ENCODE results near the gene STXBP5. TPM values are rescaled to one million over a fixed set of nuclear protein-coding genes. Genes with fewer than 3 reads are reported as not detected.

The STXBP5 gene
- polyA plus RNA-seq, 2 of the 4 experiments (the other 2 are of a cell fraction), result 10.8 to 17.8 TPM

GRCh38 chr6:147321260-147321659, 117.0 kb downstream of the STXBP5 start:
- WGBS (ENCODE audit: missing lambda C conversion rate), result 84% methylated on average over 2 of the region's 2 CpGs
- H3K27ac ChIP-seq, result no peak overlapping the region
- POLR2A ChIA-PET, result no interaction called here
- FAIRE-seq, result no peak
- H3K4me1 ChIP-seq, result no peaks in the 10 kb centered on the region
- CTCF ChIA-PET, result no interaction called here
- ATAC-seq, result no peak
- TF ChIP-seq CHD4 (IDR thresholded peaks at IDR 0.05; ENCODE audit: borderline replicate concordance), result no peak
- no peak overlapping the region for H3K4me2 ChIP-seq
- no peak for DNase-seq (ENCODE audit: low read depth in 1 of 2, low spot score in 1 of 2)
- H3K9me3 ChIP-seq, result no peaks in the 10 kb centered on the region
- H3K4me3 ChIP-seq, result no peak overlapping the region

- TF ChIP-seq TFCP2L1 (CRISPR knock-in tag; IDR thresholded peaks at IDR 0.05) (no peak), TP53 (CRISPR knock-in tag; IDR thresholded peaks at IDR 0.05) (no peak), CTCF (IDR thresholded peaks at IDR 0.05) (no peak), EHMT2 (IDR thresholded peaks at IDR 0.05; ENCODE audit: low read depth) (no peak), RFX5 (IDR thresholded peaks at IDR 0.05) (no peak), CBX8 (IDR thresholded peaks at IDR 0.05) (no peak), HES2 (IDR thresholded peaks at IDR 0.05) (no peak), ELK1 (IDR thresholded peaks at IDR 0.05; ENCODE audit: low read depth, low read length) (no peak), USF2 (IDR thresholded peaks at IDR 0.05) (no peak), POLR2AphosphoS2 (conservative IDR thresholded peaks at IDR 0.05; ENCODE audit: low read length) (no peak), HDAC2 (IDR thresholded peaks at IDR 0.05) (no peak), FOSL2 (IDR thresholded peaks at IDR 0.05) (no peak), FOSL2 (CRISPR knock-in tag; IDR thresholded peaks at IDR 0.05) (no peak), E2F6 (IDR thresholded peaks at IDR 0.05; ENCODE audit: borderline replicate concordance, low read depth) (no peak), KDM5A (IDR thresholded peaks at IDR 0.05) (no peak), FOSB (CRISPR knock-in tag; IDR thresholded peaks at IDR 0.05) (no peak), NR3C1 (IDR thresholded peaks at IDR 0.05) (no peak), EHF (CRISPR knock-in tag; IDR thresholded peaks at IDR 0.05) (no peak), JUN (IDR thresholded peaks at IDR 0.05) (no peak)
- POLR2A ChIA-PET, result no interaction called here
- ATAC-seq (no peak), FAIRE-seq (no peak), DNase-seq (ENCODE audit: low read depth in 1 of 2, low spot score in 1 of 2) (no peak)
- CTCF ChIA-PET, result no interaction called here
- Histone ChIP-seq H3K9me3 (no peaks in the 10 kb centered on the region), H3K27ac (no peak overlapping the region), H3K4me1 (no peaks in the 10 kb centered on the region), H3K4me2 (no peak overlapping the region), H3K4me3 (no peak overlapping the region)
- 89% methylated on average over 5 of the region's 5 CpGs for WGBS (ENCODE audit: missing lambda C conversion rate)
Observed at GRCh38 chr6:147322299-147323162, 118.3 kb downstream of the STXBP5 start.

Measured in A549 (cell line).